GM12873 (cell line): Measurements from ENCODE around the gene TMEM213.

ENCODE experiments used
- TF ChIP-seq, protein P1 (sequence below): IDR thresholded peaks from 2 replicates; pipeline ENCODE4 v1.5.1; 2012; ENCODE audit warnings: low read depth, mild to moderate bottlenecking, moderate library complexity, low read length, control low read depth; ENCODE audit not compliant: insufficient read depth; ENCODE audit errors: missing control alignments

TMEM213 gene

DNA sequence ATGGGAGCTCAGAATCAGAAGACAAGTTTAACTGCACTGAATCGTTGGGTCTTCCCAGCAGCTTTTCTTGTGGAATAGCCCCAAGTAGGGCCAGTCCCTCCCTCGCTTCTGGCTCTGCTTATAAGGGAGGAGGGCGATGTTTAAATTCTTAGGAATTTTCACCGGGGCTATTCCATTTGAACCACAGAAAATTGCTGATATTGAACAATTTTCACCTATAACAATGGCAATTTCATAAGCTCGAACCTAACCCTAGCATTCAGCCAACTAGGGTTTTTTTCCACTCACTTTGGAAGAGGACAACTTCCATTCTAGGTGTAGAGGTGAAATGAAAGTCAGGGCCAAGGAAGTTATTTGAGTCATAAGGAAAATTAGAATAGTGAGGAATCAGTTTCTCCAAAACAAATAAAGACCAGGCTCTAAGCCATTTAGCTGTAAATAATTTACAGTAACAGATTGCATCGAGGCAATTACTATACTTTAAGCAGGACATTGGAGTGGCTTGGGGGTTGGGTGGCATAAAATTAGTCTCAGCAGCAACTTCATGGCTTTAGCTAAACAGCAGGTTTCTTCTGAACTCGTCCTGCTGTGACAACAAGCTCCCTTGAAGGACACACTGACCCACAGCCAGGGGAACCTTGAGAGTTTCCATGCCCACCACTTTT lies 1.7 kb downstream of the TMEM213 start:
- TF ChIP-seq, protein P1, sequence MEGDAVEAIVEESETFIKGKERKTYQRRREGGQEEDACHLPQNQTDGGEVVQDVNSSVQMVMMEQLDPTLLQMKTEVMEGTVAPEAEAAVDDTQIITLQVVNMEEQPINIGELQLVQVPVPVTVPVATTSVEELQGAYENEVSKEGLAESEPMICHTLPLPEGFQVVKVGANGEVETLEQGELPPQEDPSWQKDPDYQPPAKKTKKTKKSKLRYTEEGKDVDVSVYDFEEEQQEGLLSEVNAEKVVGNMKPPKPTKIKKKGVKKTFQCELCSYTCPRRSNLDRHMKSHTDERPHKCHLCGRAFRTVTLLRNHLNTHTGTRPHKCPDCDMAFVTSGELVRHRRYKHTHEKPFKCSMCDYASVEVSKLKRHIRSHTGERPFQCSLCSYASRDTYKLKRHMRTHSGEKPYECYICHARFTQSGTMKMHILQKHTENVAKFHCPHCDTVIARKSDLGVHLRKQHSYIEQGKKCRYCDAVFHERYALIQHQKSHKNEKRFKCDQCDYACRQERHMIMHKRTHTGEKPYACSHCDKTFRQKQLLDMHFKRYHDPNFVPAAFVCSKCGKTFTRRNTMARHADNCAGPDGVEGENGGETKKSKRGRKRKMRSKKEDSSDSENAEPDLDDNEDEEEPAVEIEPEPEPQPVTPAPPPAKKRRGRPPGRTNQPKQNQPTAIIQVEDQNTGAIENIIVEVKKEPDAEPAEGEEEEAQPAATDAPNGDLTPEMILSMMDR = no peak

DNA sequence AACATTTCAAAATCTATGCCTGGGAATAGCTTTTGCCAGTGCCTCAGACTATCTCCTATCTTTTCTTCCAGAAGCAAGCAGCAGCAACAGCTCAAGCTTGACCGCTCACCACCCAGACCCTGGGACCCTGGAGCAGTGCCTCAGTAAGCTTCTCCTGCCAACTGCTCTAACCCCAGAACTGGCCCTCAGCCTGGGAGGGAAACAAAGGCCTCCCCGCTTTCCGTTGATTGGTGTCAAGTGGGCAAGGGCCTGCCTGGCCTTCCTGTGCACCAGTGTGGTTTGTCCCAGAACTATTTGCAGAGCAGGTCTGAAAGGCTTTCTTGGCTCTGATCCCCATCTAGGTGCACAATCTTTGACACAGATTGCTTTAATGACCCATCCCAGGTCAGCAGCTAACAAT lies 3.5 kb downstream of the TMEM213 start:
- TF ChIP-seq, protein P1 = no peak

DNA sequence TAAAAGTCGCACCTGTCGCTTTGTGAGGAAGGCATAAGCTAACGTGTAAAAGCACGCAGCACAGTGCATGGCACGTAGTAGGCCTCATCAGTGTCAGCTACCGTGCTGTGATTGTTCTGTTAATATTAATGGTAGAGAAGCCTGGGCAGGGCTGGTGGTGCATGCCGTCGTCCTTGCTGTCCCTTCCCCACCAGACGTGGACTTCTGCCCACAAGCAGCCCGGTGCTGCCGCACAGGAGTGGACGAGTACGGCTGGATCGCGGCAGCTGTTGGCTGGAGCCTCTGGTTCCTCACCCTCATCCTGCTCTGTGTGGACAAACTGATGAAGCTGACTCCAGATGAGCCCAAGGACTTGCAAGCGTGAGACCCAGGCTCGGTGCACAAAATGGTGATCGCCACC lies 4.9 kb downstream of the TMEM213 start:
- TF ChIP-seq, protein P1 = no peak

DNA sequence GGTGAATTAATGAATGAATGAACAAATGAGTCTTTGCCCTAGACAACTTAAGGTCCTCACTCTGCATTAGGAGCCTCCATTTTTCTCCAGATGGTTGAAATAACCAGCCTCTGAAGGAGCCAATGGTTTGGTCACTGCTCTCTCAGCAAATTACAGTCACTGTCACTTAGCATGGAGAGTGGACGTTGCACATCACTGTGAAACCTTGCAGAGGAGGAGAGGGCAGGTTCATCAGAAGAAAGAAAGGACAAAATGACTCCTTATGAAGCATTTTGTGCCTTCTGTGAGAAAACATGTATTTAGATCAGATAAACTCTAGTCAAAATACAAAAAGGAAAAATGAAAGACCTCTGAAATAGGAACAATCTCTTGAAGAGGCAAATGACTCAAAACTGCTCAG lies 6.8 kb downstream of the TMEM213 start:
- TF ChIP-seq, protein P1 = no peak

DNA sequence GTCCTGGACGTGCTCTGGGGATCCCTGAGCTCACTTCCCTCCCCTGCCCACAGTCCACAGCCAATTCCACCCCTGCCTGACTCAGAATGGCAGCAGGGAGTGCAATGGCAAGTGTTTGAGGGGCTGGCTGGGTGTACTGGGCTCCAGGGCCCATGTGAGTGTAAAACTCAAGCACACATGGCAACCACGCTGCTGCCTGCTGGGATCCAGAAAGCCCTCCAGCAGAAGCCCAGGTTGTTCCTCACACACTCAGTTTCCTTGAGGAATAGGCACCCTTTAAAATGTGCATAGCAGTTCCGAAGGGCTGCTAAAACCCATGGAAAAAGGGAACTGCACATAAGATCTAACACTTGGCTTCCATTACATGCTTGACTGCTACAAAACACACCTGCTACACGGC lies 11.6 kb downstream of the TMEM213 start:
- TF ChIP-seq, protein P1 = no peak

DNA sequence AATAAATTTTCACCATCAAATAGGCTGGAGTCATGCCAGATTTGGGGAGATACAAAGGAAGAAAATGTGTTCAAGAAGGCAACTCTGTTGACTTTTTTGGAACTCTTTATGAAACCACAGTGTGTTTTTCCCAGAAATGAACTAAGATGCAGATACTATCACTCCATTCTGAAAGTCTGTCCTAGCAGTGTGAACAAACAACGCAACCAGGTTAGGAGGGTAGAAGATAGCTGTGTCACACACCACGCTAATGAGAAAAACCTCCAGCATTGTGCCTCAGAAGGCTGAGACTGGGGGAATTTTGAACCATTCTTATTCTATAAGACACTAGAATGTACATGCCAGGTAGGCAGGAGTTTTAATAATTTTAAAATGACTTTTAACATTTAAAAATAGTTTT lies 16.2 kb downstream of the TMEM213 start:
- TF ChIP-seq, protein P1 = no peak

DNA sequence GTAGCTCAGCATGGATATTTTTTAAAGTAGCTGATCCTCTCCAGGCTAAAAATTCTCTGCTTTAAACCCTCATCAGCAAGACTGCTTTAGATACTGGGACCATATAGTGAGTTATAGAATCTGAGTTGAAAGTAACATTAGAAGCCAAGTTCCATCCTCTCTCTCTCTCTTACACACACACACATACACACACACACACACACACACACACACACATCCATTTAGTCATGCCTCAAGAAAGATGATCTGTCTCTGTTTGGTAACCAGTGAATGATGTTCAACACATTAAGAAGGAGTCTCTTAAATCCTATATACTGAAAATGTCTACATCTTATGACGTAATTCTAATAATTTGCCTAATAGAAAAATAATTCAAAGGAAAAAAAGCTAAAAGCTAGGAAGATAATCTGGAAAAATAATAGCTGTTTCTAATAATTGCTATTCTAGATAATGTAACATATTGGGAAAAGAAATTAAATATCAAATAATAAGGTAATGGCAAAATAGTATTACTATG lies 17.1 kb downstream of the TMEM213 start:
- TF ChIP-seq, protein P1 = no peak
